ENCODE measurements around the gene CNPY2.

The CNPY2 gene

DNA sequence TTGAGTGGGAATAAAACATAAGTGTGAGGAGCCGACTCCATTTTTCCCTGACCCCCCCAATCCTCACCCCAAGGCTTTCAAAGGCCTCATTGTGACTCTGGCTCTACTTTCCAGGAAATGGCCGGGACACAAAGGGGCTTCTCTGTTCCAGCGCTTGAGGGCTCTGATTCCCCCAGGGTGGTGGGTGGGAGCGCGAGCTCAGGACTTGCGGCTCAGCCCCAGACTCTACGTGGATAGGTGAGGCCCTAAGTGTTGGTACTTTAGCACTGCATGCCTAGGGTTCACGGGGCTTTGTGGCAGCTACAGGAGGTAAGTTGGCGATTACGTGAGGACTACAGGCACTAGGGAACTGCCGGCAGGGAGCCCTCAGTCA is 553 bp downstream of the CNPY2 start:
- H3K79me2 ChIP-seq (ENCODE audit: insufficient read depth, low read length), result peaks cover 17% of the 10 kb centered on the region

DNA sequence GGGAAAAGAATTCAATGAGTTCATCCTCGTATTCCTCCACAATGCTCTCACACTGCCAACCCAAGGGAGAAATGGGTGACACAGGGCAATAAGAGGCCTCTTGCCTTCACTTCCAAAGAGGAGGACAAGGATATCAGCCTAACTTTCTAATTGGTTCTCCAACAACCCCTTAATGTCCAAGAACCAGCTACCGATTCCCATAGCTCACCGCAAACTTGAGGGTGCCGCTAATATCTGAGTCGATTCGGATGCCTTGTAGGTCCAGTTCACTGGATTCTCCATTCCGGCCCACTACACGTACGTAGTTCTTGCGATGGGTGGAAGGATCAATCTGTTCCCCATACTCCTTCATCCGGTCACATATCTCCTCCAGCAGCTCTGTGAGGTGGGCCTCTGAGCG is 4.8 kb downstream of the CNPY2 start:
- Histone ChIP-seq H4K20me1 (ENCODE audit: low read depth, low read length) (no peaks in the 10 kb centered on the region), H3K9ac (ENCODE audit: low read length) (no peak overlapping the region), H2AFZ (ENCODE audit: low read depth, low read length, severe bottlenecking) (no peak overlapping the region), H3K36me3 (ENCODE audit: low read length) (peaks cover 13% of the 10 kb centered on the region; the same call in 1 of the 2 replicates), H3K9me3 (ENCODE audit: insufficient read depth, low read length) (no peaks in the 10 kb centered on the region), H3F3A (ENCODE audit: insufficient read depth) (peaks cover 11% of the 10 kb centered on the region; the same call in 1 of the 2 replicates), H3K27ac (ENCODE audit: low read depth, low read length) (no peak overlapping the region), H3K9me2 (replicated peaks; ENCODE audit: insufficient read depth, low read length) (no peaks in the 10 kb centered on the region), H3K79me2 (ENCODE audit: insufficient read depth, low read length) (peaks cover 17% of the 10 kb centered on the region), H3K27me3 (ENCODE audit: low read length) (no peaks in the 10 kb centered on the region), H3K4me2 (ENCODE audit: low read depth, low read length, poor library complexity, severe bottlenecking) (no peak overlapping the region), H3K4me3 (ENCODE audit: insufficient read depth, low read length, poor library complexity, severe bottlenecking) (no peak overlapping the region)
- no peak for TF ChIP-seq EZH2phosphoT487 (conservative IDR thresholded peaks at IDR 0.05; ENCODE audit: low read length)
- TF ChIP-seq CTCF (IDR thresholded peaks at IDR 0.05; ENCODE audit: insufficient read depth, low read length, poor library complexity, severe bottlenecking), result no peak

More for the DNA sequence above, 553 bp downstream of the CNPY2 start:
- no peaks in the 10 kb centered on the region for H3K9me2 ChIP-seq (replicated peaks; ENCODE audit: insufficient read depth, low read length)
- H3K9me3 ChIP-seq (ENCODE audit: insufficient read depth, low read length), result no peaks in the 10 kb centered on the region
- peak overlapping the region; percentile 81 for H3K4me3 ChIP-seq (ENCODE audit: insufficient read depth, low read length, poor library complexity, severe bottlenecking)
- TF ChIP-seq CTCF (IDR thresholded peaks at IDR 0.05; ENCODE audit: insufficient read depth, low read length, poor library complexity, severe bottlenecking) (no peak), EZH2phosphoT487 (conservative IDR thresholded peaks at IDR 0.05; ENCODE audit: low read length) (no peak)
- H3K9ac ChIP-seq (ENCODE audit: low read length), result peak overlapping the region; percentile 82
- peaks cover 8% of the 10 kb centered on the region for H3F3A ChIP-seq (ENCODE audit: insufficient read depth)
- H2AFZ ChIP-seq (ENCODE audit: low read depth, low read length, severe bottlenecking), result peak overlapping the region; percentile 15
- peak overlapping the region; percentile 83 for H3K4me2 ChIP-seq (ENCODE audit: low read depth, low read length, poor library complexity, severe bottlenecking)
- peaks cover 4% of the 10 kb centered on the region; the same call in 1 of the 2 replicates for H3K36me3 ChIP-seq (ENCODE audit: low read length)
- H3K27ac ChIP-seq (ENCODE audit: low read depth, low read length), result peak overlapping the region; percentile 25
- H4K20me1 ChIP-seq (ENCODE audit: low read depth, low read length), result no peaks in the 10 kb centered on the region
- no peaks in the 10 kb centered on the region for H3K27me3 ChIP-seq (ENCODE audit: low read length)

GRCh38 chr12:56308714-56309113 is 7.1 kb downstream of the CNPY2 start:
- H3K36me3 ChIP-seq (ENCODE audit: low read length), result peaks cover 8% of the 10 kb centered on the region; the same call in 1 of the 2 replicates
- H3K9me2 ChIP-seq (replicated peaks; ENCODE audit: insufficient read depth, low read length), result no peaks in the 10 kb centered on the region
- no peaks in the 10 kb centered on the region for H3K27me3 ChIP-seq (ENCODE audit: low read length)

More at GRCh38 chr12:56308714-56309113, 7.1 kb downstream of the CNPY2 start:
- Histone ChIP-seq H3F3A (ENCODE audit: insufficient read depth) (peaks cover 19% of the 10 kb centered on the region; the same call in 1 of the 2 replicates), H3K4me2 (ENCODE audit: low read depth, low read length, poor library complexity, severe bottlenecking) (no peak overlapping the region), H3K9ac (ENCODE audit: low read length) (no peak overlapping the region), H4K20me1 (ENCODE audit: low read depth, low read length) (no peaks in the 10 kb centered on the region), H3K79me2 (ENCODE audit: insufficient read depth, low read length) (no peaks in the 10 kb centered on the region), H3K27ac (ENCODE audit: low read depth, low read length) (no peak overlapping the region), H3K9me3 (ENCODE audit: insufficient read depth, low read length) (no peaks in the 10 kb centered on the region), H3K4me3 (ENCODE audit: insufficient read depth, low read length, poor library complexity, severe bottlenecking) (no peak overlapping the region), H2AFZ (ENCODE audit: low read depth, low read length, severe bottlenecking) (no peak overlapping the region)
- TF ChIP-seq EZH2phosphoT487 (conservative IDR thresholded peaks at IDR 0.05; ENCODE audit: low read length) (no peak), CTCF (IDR thresholded peaks at IDR 0.05; ENCODE audit: insufficient read depth, low read length, poor library complexity, severe bottlenecking) (no peak)
